ENCODE data around the gene CNTN4.

DNA sequence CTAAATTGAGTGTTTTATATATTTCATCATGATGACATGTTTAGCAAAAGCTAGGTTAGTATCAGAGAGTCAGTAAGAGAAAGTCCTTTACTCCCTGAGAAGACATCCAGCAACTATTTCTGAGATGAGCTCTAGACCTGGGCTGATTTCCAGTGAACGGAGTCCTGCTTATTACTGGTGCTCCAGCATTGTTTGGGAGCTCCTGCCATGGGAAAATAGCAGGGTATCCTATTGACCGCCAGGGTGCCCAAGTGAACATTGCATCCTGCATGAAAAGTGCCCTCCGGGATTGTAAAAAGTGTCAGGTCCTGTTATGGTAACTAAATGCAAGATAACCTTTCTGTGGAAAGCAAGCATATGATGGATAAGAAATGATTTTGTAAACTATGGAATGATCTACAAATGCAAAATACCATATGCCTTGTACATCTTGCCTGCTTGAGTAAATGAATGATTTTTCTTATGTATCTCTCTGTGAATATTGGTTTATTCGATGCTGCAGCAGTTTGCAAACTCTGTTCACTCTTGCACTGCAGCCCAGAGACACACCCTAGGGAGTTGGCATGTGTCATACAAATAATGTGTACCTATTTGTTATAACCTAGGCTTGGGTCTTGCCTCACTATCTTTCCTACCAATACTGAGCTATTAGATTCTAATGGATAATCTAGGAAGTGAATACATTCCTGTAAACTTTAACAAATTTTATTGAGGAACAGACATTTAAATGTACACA is 914.8 kb downstream of the CNTN4 start:
- TF ChIP-seq, protein P1, sequence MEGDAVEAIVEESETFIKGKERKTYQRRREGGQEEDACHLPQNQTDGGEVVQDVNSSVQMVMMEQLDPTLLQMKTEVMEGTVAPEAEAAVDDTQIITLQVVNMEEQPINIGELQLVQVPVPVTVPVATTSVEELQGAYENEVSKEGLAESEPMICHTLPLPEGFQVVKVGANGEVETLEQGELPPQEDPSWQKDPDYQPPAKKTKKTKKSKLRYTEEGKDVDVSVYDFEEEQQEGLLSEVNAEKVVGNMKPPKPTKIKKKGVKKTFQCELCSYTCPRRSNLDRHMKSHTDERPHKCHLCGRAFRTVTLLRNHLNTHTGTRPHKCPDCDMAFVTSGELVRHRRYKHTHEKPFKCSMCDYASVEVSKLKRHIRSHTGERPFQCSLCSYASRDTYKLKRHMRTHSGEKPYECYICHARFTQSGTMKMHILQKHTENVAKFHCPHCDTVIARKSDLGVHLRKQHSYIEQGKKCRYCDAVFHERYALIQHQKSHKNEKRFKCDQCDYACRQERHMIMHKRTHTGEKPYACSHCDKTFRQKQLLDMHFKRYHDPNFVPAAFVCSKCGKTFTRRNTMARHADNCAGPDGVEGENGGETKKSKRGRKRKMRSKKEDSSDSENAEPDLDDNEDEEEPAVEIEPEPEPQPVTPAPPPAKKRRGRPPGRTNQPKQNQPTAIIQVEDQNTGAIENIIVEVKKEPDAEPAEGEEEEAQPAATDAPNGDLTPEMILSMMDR (IDR thresholded peaks at IDR 0.05; ENCODE audit: insufficient read depth, low read length) = no peak
- TF ChIP-seq GABPA (IDR thresholded peaks at IDR 0.05; ENCODE audit: low read depth) (no peak), SPI1 (IDR thresholded peaks at IDR 0.05; ENCODE audit: borderline replicate concordance, low read depth) (no peak), POLR2AphosphoS5 (IDR thresholded peaks at IDR 0.05; ENCODE audit: low read depth) (no peak)
